Calu3 (cell line): ENCODE results near the gene PRPF38A. TPM values are rescaled to one million over a fixed set of nuclear protein-coding genes. Genes with fewer than 3 reads are reported as not detected.

Source experiments
- BruUV-seq: library from RNA; stranded (reverse); fragments of 400-500 nt; replicated peaks from 2 replicates; lab custom pipeline; 2021; lab: Mats Ljungman, UMichigan
- CTCF ChIA-PET: fragments of 300-600 bp; sonication (Branson Sonifier 250); formaldehyde crosslinking; loops from one replicate; lab custom pipeline; 2022; ENCODE audit warnings: antibody characterized with exemption; lab: Charles Lee
- DNase-seq: peaks from one replicate; pipeline ENCODE4 v3.0.0; 2022
- H3K27ac Mint-ChIP-seq: one replicate; pipeline ENCODE4 v1.8.0; 2022; ENCODE audit warnings: mixed read lengths; ENCODE audit not compliant: unreplicated experiment
- H3K27me3 Mint-ChIP-seq: one replicate; pipeline ENCODE4 v1.8.0; 2022; ENCODE audit warnings: mixed read lengths; ENCODE audit not compliant: unreplicated experiment
- H3K36me3 Mint-ChIP-seq: one replicate; pipeline ENCODE4 v1.8.0; 2022; ENCODE audit warnings: mild to moderate bottlenecking, moderate library complexity, mixed read lengths; ENCODE audit not compliant: insufficient read depth, unreplicated experiment
- H3K4me1 Mint-ChIP-seq: one replicate; pipeline ENCODE4 v1.8.0; 2022; ENCODE audit warnings: mild to moderate bottlenecking, low read depth, mixed read lengths; ENCODE audit not compliant: unreplicated experiment
- H3K4me3 Mint-ChIP-seq: one replicate; pipeline ENCODE4 v1.8.0; 2022; ENCODE audit warnings: mild to moderate bottlenecking, low read depth, moderate library complexity, mixed read lengths; ENCODE audit not compliant: unreplicated experiment
- H3K9me3 Mint-ChIP-seq: one replicate; pipeline ENCODE4 v1.8.0; 2022; ENCODE audit warnings: low read depth, mixed read lengths; ENCODE audit not compliant: unreplicated experiment
- CTCF ChIP-seq: fragments of 200-600 bp; IDR thresholded peaks from one replicate; pipeline ENCODE4 v1.8.0; 2022; ENCODE audit warnings: antibody characterized with exemption; ENCODE audit not compliant: unreplicated experiment
- intact Hi-C: fragments of 100-400 bp; cut with micrococcal nuclease; formaldehyde crosslinking; loops from one replicate; pipeline ENCODE4 v1.10.0; 2022; ENCODE audit not compliant: unreplicated experiment
- total RNA-seq: library from RNA; stranded (reverse); gene quantifications from 2 replicates; pipeline ENCODE4 v1.2.3, GENCODE V29; 2022

PRPF38A gene
- total RNA-seq, 1 experiment from 2014 or later: 52.4 TPM

- BruUV-seq: no TSS peak
- CTCF ChIA-PET: no interaction called here
- TF ChIP-seq CTCF: no peak
- Mint-ChIP-seq H3K9me3 (no peaks in the 10 kb centered on the region), H3K27ac (no peak overlapping the region), H3K36me3 (peaks cover 29% of the 10 kb centered on the region), H3K4me3 (no peak overlapping the region), H3K4me1 (no peaks in the 10 kb centered on the region), H3K27me3 (no peaks in the 10 kb centered on the region)
- intact Hi-C loops: no loop called here
- no peak for DNase-seq
Measured at GRCh38 chr1:52423055-52423454, 18.7 kb downstream of the PRPF38A start.

- CTCF ChIA-PET: no interaction called here
- BruUV-seq: no TSS peak
- Mint-ChIP-seq H3K4me1 (no peaks in the 10 kb centered on the region), H3K27me3 (no peaks in the 10 kb centered on the region), H3K36me3 (peaks cover 22% of the 10 kb centered on the region), H3K4me3 (no peak overlapping the region), H3K27ac (no peak overlapping the region), H3K9me3 (no peaks in the 10 kb centered on the region)
- no peak for DNase-seq
- TF ChIP-seq CTCF: no peak
- intact Hi-C loops: no loop called here
Measured at GRCh38 chr1:52423771-52424170, 19.4 kb downstream of the PRPF38A start.

- H3K9me3 Mint-ChIP-seq: no peaks in the 10 kb centered on the region
- no peaks in the 10 kb centered on the region for H3K4me1 Mint-ChIP-seq
- CTCF ChIA-PET: no interaction called here
- BruUV-seq: no TSS peak
- no peaks in the 10 kb centered on the region for H3K27me3 Mint-ChIP-seq
- peaks cover 17% of the 10 kb centered on the region for H3K36me3 Mint-ChIP-seq
- TF ChIP-seq CTCF: no peak
- H3K27ac Mint-ChIP-seq: no peak overlapping the region
- no peak for DNase-seq
- intact Hi-C loops: no loop called here
- no peak overlapping the region for H3K4me3 Mint-ChIP-seq
Measured at GRCh38 chr1:52424231-52424636, 19.8 kb downstream of the PRPF38A start.

- CTCF ChIA-PET: no interaction called here
- intact Hi-C loops: no loop called here
- Mint-ChIP-seq H3K27ac (no peak overlapping the region), H3K4me3 (no peak overlapping the region), H3K27me3 (no peaks in the 10 kb centered on the region), H3K9me3 (no peaks in the 10 kb centered on the region), H3K4me1 (no peaks in the 10 kb centered on the region), H3K36me3 (peaks cover 11% of the 10 kb centered on the region)
- no peak for TF ChIP-seq CTCF
- no peak for DNase-seq
- BruUV-seq: no TSS peak
Measured at GRCh38 chr1:52424813-52425212, 20.4 kb downstream of the PRPF38A start.
